BJ (cell line): Measurements from ENCODE around the gene MIPOL1. TPM values are rescaled to one million over a fixed set of nuclear protein-coding genes. Genes with fewer than 3 reads are reported as not detected.
A peak's percentile ranks its signal among the peaks of the same experiment; 100 is the strongest.

Source experiments
- CTCF ChIA-PET: fragments of 350-600 bp; formaldehyde crosslinking; extraction: SDS; loops from one replicate; lab custom pipeline; 2021; ENCODE audit warnings: antibody characterized with exemption, inconsistent platforms; lab: Yijun Ruan, JAX
- POLR2A ChIA-PET: fragments of 300-600 bp; sonication (Branson Sonifier 250); formaldehyde crosslinking; extraction: SDS; loops from one replicate; lab custom pipeline; 2021; ENCODE audit warnings: antibody characterized with exemption; lab: Charles Lee
- DNase-seq: peaks from one replicate; pipeline ENCODE4 v3.0.0-alpha.2; 2011; ENCODE audit warnings: low read depth
- H3K27me3 ChIP-seq: 2 replicates; pipeline ENCODE4 v1.6.0; 2011; ENCODE audit warnings: low read length; ENCODE audit not compliant: control insufficient read depth, insufficient read depth
- H3K36me3 ChIP-seq: 2 replicates; pipeline ENCODE4 v1.5.1; 2011; ENCODE audit warnings: low read length; ENCODE audit not compliant: control insufficient read depth, insufficient read depth
- H3K4me3 ChIP-seq: 2 replicates; pipeline ENCODE4 v1.5.1; 2011; ENCODE audit warnings: low read depth, mild to moderate bottlenecking, control low read depth, low read length
- polyA plus RNA-seq: library from polyadenylated mRNA; depleted of rRNA; stranded (reverse); fragments of >200 nt; gene quantifications from 2 replicates; pipeline ENCODE4 v1.2.3, GENCODE V29; 2011
- TF ChIP-seq, protein P1 (sequence below): IDR thresholded peaks from 2 replicates; pipeline ENCODE4 v1.5.1; 2011; ENCODE audit warnings: low read depth, mild to moderate bottlenecking, control low read depth, inconsistent platforms, low read length, moderate library complexity; ENCODE audit not compliant: insufficient read depth

The MIPOL1 gene
- polyA plus RNA-seq, 1 experiment, result 1.1 TPM

GRCh38 chr14:37597538-37597913 lies 399.8 kb downstream of the MIPOL1 start:
- no peak for DNase-seq
- Histone ChIP-seq H3K27me3 (peaks cover 60% of the 10 kb centered on the region), H3K36me3 (no peaks in the 10 kb centered on the region), H3K4me3 (no peak overlapping the region)
- POLR2A ChIA-PET, result no interaction called here
- TF ChIP-seq, protein P1, sequence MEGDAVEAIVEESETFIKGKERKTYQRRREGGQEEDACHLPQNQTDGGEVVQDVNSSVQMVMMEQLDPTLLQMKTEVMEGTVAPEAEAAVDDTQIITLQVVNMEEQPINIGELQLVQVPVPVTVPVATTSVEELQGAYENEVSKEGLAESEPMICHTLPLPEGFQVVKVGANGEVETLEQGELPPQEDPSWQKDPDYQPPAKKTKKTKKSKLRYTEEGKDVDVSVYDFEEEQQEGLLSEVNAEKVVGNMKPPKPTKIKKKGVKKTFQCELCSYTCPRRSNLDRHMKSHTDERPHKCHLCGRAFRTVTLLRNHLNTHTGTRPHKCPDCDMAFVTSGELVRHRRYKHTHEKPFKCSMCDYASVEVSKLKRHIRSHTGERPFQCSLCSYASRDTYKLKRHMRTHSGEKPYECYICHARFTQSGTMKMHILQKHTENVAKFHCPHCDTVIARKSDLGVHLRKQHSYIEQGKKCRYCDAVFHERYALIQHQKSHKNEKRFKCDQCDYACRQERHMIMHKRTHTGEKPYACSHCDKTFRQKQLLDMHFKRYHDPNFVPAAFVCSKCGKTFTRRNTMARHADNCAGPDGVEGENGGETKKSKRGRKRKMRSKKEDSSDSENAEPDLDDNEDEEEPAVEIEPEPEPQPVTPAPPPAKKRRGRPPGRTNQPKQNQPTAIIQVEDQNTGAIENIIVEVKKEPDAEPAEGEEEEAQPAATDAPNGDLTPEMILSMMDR, result peak; percentile 50
- CTCF ChIA-PET, result interaction anchor here (0.7 to 2.0 kb wide), 8 partner anchors 10 to 367 kb away, joined by 3 to 8 read pairs (median 6); no protein-coding TSS in a partner anchor

DNA sequence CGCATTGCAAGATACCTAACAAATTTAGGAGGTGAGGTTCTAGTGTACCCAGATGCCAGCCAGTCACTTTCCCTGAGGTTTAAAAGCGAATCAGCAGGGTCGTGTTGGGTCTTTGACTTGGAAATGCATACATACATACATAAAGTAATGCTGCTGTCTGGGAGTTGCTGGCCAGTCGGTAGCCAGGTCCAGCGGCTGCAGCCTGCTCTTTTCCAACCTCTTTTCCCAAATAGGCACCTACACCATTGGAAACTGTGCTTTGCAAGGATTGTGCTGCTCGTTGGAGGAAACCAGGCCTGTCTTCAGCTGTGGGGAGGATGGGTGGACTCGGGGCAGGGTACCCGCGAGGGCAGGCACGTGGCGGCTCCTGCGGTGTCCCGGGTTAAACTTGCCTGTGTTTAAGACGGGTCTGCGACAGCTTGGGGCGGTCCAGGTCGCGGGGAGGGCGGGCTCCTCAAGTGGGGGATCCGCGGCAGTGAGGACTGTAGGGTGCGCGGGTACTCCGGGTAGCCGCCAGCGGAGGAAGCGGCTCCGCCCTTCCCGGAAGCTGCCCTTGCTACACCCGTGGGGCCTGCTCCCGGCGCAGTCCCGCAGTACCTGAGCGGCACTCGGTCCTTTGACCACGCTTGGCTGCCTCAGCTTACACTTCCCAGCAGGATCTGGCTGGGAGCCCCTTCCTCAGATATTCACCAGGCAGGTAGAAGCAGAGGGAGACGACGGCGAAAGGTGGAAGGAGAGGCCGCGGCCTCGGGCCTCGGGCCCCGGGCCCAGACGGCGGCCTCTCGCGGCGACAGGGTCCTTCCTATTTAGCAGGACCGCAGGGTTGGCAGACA lies 400.4 kb downstream of the MIPOL1 start:
- TF ChIP-seq, protein P1, result no peak
- H3K27me3 ChIP-seq, result peaks cover 61% of the 10 kb centered on the region
- CTCF ChIA-PET, result interaction anchor here (0.7 to 1.5 kb wide), 7 partner anchors 10 to 358 kb away, joined by 3 to 8 read pairs (median 5); no protein-coding TSS in a partner anchor
- POLR2A ChIA-PET, result no interaction called here
- DNase-seq, result no peak
- no peak overlapping the region for H3K4me3 ChIP-seq
- H3K36me3 ChIP-seq, result no peaks in the 10 kb centered on the region

- Histone ChIP-seq H3K4me3 (no peak overlapping the region), H3K36me3 (no peaks in the 10 kb centered on the region), H3K27me3 (peaks cover 69% of the 10 kb centered on the region)
- TF ChIP-seq, protein P1, result no peak
- CTCF ChIA-PET, result interaction anchor here (1.4 kb wide), 1 partner anchor 369 kb away, joined by 3 read pairs; no protein-coding TSS in a partner anchor
- DNase-seq, result no peak
- POLR2A ChIA-PET, result no interaction called here
Measured at GRCh38 chr14:37598747-37599506, 401.2 kb downstream of the MIPOL1 start.

DNA sequence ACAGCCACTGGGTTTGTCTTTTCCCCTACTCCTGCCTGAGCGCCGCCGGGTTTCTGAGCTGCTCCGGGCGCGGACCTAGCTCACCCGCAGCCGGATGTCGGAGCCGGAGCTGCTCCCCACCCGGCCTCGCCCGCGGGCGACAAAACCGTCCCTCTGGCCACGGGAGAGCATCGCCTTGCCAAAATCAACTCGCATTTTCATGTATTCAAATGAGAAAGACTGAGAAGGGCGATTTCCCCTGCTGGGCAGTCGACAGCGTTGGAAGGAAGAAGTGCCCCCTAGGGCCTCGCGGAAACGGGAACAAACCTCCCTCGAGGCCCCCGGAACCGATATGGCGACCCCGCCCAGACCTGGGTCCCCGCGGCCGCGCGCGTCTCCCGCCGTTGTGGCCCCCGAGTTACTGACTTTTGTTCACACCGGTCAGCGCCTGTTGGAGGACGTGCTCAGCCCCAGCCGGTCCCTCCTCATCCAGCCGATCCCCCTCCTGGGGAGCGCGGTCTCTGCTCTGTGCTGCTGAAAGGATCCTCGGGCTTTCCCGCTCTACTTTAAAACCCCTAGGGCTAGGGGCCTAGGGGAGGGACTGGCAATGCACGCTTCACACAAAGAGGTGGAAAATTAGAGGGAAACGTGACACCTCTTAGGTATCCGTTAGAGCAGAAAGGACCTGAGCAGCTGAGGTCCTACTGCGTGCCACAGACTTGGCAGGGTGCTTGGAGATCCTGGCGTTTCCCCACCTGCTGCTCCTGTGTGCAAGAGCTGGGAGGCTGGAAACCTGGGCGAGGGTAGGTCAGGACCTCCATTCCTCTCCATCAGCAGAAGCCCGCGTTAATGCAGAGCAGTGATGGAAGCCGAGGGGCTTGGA lies 402.0 kb downstream of the MIPOL1 start:
- Histone ChIP-seq H3K36me3 (no peaks in the 10 kb centered on the region), H3K4me3 (no peak overlapping the region), H3K27me3 (peaks cover 76% of the 10 kb centered on the region)
- POLR2A ChIA-PET, result no interaction called here
- CTCF ChIA-PET, result interaction anchor here (1.4 kb wide), 1 partner anchor 369 kb away, joined by 3 read pairs; no protein-coding TSS in a partner anchor
- no peak for DNase-seq
- TF ChIP-seq, protein P1, result no peak
